Activated CD4-positive, alpha-beta T cell treated with anti-CD3 and anti-CD28 coated beads for 48 hours (primary cell): Measurements from ENCODE around the gene FAM53B.

Experiments
- DNase-seq: peaks from one replicate; pipeline ENCODE4 v3.0.0-alpha.2; 2020

Gene FAM53B

DNA sequence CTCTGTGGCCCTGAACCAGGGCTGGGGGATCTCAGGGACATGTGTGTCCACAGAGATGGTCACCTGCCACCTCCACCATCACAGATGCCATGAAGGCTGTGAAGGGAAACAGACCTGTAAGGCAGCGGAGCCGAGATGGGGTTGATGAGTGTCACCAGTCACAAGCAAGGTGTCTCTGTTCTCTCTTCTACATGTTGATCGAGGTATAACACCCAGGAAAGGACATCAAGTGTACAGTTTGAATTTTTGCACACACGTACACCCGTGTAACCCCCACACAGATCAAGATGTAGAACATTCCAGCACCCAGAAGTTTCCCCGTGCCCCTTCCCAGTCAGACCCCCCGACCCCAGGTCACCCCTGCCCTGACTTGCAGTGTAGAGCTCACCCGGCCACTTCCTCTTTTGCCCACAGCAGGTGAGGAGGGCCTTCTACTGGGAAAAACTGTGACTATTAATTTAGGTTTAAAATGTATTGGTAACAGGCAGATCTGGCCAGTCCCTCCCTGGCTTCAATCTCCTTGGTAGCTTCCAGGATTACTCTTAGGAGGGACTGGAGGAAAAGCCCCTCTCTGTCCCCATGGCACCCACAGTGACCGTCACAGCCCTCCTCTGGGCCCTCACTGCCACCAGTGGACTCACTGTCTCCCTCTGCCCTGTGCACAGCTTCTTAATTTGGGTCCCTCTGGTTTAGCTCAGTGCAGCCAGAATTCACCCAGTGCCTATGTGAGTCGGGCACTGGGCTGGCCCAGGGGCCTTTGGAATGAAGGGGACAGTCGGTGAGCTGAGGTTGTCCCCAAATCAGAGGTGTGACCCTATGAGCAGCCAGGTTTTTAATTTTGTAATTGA, 174.3 kb downstream of the FAM53B start:
- no peak for DNase-seq
